Kidney (tissue), 14 donors: ENCODE measurements around the gene CUBN. TPM values are rescaled to one million over a fixed set of nuclear protein-coding genes. Genes with fewer than 3 reads are reported as not detected.

Source experiments
- DNase-seq, 5 donors: peaks; one replicate each; pipeline ENCODE4 v3.0.0-alpha.2; 2013 to 2020
- FAIRE-seq: peaks from 2 replicates; lab custom pipeline; 2012; peaks lifted over from hg19 to GRCh38; lab: Jason Lieb, UNC
- H3K27ac ChIP-seq, 2 donors: one replicate each; pipeline ENCODE4 v1.7.0; 2013; ENCODE audit warnings: low read depth in 2 of 2, low read length in 2 of 2, inconsistent platforms in 1 of 2
- H3K27me3 ChIP-seq: one replicate; pipeline ENCODE4 v1.7.1; 2013; ENCODE audit warnings: low read length, inconsistent platforms; ENCODE audit not compliant: control insufficient read depth, insufficient read depth
- H3K36me3 ChIP-seq, 3 donors: one replicate each; pipeline versions ENCODE4 v1.7.0 to v1.7.1; 2013; ENCODE audit warnings: low read length in 3 of 3, control low read depth in 1 of 3, inconsistent platforms in 1 of 3; ENCODE audit not compliant: insufficient read depth in 3 of 3, control insufficient read depth in 2 of 3
- H3K4me1 ChIP-seq, 3 donors: one replicate each; pipeline versions ENCODE4 v1.7.0 to v1.7.1; 2013; ENCODE audit warnings: low read length in 3 of 3, inconsistent platforms in 1 of 3, low read depth in 1 of 3; ENCODE audit not compliant: control insufficient read depth in 2 of 3, insufficient read depth in 2 of 3
- H3K4me3 ChIP-seq, 3 donors: one replicate each; pipeline versions ENCODE4 v1.7.0 to v1.8.1; 2013; ENCODE audit warnings: low read length in 3 of 3, control low read depth in 1 of 3, inconsistent platforms in 1 of 3
- H3K9ac ChIP-seq, 3 donors: one replicate each; pipeline versions ENCODE4 v1.7.0 to v1.7.1; 2013; ENCODE audit warnings: low read length in 3 of 3, control low read depth in 1 of 3, inconsistent platforms in 1 of 3
- H3K9me3 ChIP-seq, 3 donors: one replicate each; pipeline versions ENCODE4 v1.7.0 to v1.7.1; 2013; ENCODE audit warnings: low read length in 3 of 3, control low read depth in 1 of 3, inconsistent platforms in 1 of 3; ENCODE audit not compliant: control insufficient read depth in 2 of 3, insufficient read depth in 1 of 3
- CTCF ChIP-seq: IDR thresholded peaks from 3 replicates; pipeline ENCODE4 v1.5.1; 2012; ENCODE audit warnings: mild to moderate bottlenecking, moderate library complexity, borderline replicate concordance; ENCODE audit not compliant: insufficient read depth; ENCODE audit errors: extremely low read depth
- intact Hi-C: fragments of 100-400 bp; cut with DNase I; formaldehyde crosslinking; loops from one replicate; pipeline ENCODE4 v1.11.1; 2022
- polyA plus RNA-seq: library from polyadenylated mRNA; stranded (reverse); fragments of 350-450 nt; fragmentation: Illumina TruSeq; extraction: RNeasy Lipid Tissue Mini Kit (QIAGEN cat#74804); gene quantifications from one replicate; pipeline ENCODE4 v1.2.3, GENCODE V29; 2014; ENCODE audit warnings: low read depth, low replicate concordance; ENCODE audit not compliant: insufficient read depth
- total RNA-seq: library from RNA; stranded (reverse); fragmentation: NEBNext Ultra II Directional; extraction: Animal tissue kit (Norgen Biotek cat#: 25700); gene quantifications from one replicate; pipeline ENCODE4 v1.2.1, GENCODE V29; 2021
- donor health status: control.
- donor health status: control.
- donor health status: control.
- donor health status: control.
- donor health status: control.
- donor health status: DM: yes; HTN: yes; CAD: no.
- donor health status: Normal renal cell carcinoma (clear cell type).

Gene CUBN
- total and polyA plus RNA-seq, 2 donors from 2014 or later = 14.8 to 31.6 TPM

GRCh38 chr10:16986082-16986405, 143.6 kb downstream of the CUBN start:
- DNase-seq (no peak), FAIRE-seq (no peak)
- no peak overlapping the region for H3K27ac ChIP-seq
- no peaks in the 10 kb centered on the region for H3K27me3 ChIP-seq
- intact Hi-C loops = no loop called here
- peaks cover 0 to 12% (median 0%) of the 10 kb centered on the region in 3 donors for H3K4me1 ChIP-seq
- no peak overlapping the region for H3K4me3 ChIP-seq
- no peak overlapping the region for H3K9ac ChIP-seq
- TF ChIP-seq CTCF = no peak
- H3K9me3 ChIP-seq = no peaks in the 10 kb centered on the region
- peaks cover 0 to 17% (median 0%) of the 10 kb centered on the region in 3 donors for H3K36me3 ChIP-seq

GRCh38 chr10:16984242-16984641, 145.4 kb downstream of the CUBN start:
- Histone ChIP-seq H3K27me3 (no peaks in the 10 kb centered on the region), H3K9ac (no peak overlapping the region), H3K36me3 (peaks cover 0 to 17% (median 0%) of the 10 kb centered on the region in 3 donors), H3K4me3 (no peak overlapping the region), H3K27ac (no peak overlapping the region), H3K9me3 (no peaks in the 10 kb centered on the region), H3K4me1 (peaks cover 0 to 10% (median 0%) of the 10 kb centered on the region in 3 donors)
- intact Hi-C loops = no loop called here
- DNase-seq (no peak), FAIRE-seq (no peak)
- TF ChIP-seq CTCF = no peak

- Histone ChIP-seq H3K36me3 (peaks cover 0 to 31% (median 2%) of the 10 kb centered on the region in 3 donors), H3K9ac (no peak overlapping the region), H3K27ac (no peak overlapping the region), H3K9me3 (no peaks in the 10 kb centered on the region), H3K4me1 (peaks cover 0 to 3% (median 0%) of the 10 kb centered on the region in 3 donors), H3K27me3 (no peaks in the 10 kb centered on the region), H3K4me3 (no peak overlapping the region)
- FAIRE-seq (no peak), DNase-seq (no peak)
- intact Hi-C loops = no loop called here
- TF ChIP-seq CTCF = no peak
Observed at GRCh38 chr10:16976803-16977202, 152.8 kb downstream of the CUBN start.

GRCh38 chr10:16975188-16975587, 154.4 kb downstream of the CUBN start:
- Histone ChIP-seq H3K27me3 (no peaks in the 10 kb centered on the region), H3K9ac (no peak overlapping the region), H3K4me3 (no peak overlapping the region), H3K36me3 (peaks cover 0 to 31% (median 2%) of the 10 kb centered on the region in 3 donors), H3K27ac (no peak overlapping the region), H3K9me3 (no peaks in the 10 kb centered on the region), H3K4me1 (peaks cover 0 to 3% (median 0%) of the 10 kb centered on the region in 3 donors)
- FAIRE-seq (no peak), DNase-seq (no peak)
- intact Hi-C loops = no loop called here
- no peak for TF ChIP-seq CTCF
